ENCODE data around the gene MAGI1. TPM values are rescaled to one million over a fixed set of nuclear protein-coding genes. Genes with fewer than 3 reads are reported as not detected.
"Not testable (repeated sequence)": the region's sequence is repeated elsewhere in the genome, so short reads cannot be mapped to it uniquely, and the experiment has no call there.

The MAGI1 gene
- total and polyA plus RNA-seq, 7 donors, result 10.2 to 54.0 (median 29.8) TPM

DNA sequence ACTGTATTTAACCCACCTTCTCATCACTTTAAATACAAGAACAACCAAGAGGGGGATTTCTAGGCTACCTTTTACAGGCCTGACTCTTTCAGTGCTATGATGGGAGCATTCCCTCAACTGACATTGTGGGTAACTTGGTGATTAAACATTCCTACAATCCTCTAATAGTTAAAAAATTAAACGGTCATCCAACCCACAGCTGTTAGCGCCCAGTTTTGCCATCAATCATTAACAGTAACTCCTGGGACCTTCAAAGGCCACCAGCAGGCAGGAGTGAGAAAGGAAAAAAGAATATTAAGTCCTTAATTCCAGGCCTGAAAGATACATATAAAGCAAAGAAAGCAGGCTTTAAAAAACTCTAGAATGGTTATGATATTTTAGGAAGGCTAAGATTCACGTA lies 512.1 kb downstream of the MAGI1 start:
- WGBS, 2 donors, result 83 to 85% methylated on average over 3 of the region's 3 CpGs
- H3K9me3 ChIP-seq, result no peaks in the 10 kb centered on the region
- H3K4me1 ChIP-seq, result peaks cover 0 to 30% (median 17%) of the 10 kb centered on the region in 4 donors
- no peaks in the 10 kb centered on the region for H3K36me3 ChIP-seq
- no peak overlapping the region for H3K27ac ChIP-seq
- intact Hi-C loops (cut with DNase I), result no loop called here
- TF ChIP-seq POLR2A (IDR thresholded peaks at IDR 0.05), result no peak
- TF ChIP-seq POLR2AphosphoS5 (IDR thresholded peaks at IDR 0.05), result no peak
- no peak for TF ChIP-seq EP300 (IDR thresholded peaks at IDR 0.05)
- TF ChIP-seq, protein P1, sequence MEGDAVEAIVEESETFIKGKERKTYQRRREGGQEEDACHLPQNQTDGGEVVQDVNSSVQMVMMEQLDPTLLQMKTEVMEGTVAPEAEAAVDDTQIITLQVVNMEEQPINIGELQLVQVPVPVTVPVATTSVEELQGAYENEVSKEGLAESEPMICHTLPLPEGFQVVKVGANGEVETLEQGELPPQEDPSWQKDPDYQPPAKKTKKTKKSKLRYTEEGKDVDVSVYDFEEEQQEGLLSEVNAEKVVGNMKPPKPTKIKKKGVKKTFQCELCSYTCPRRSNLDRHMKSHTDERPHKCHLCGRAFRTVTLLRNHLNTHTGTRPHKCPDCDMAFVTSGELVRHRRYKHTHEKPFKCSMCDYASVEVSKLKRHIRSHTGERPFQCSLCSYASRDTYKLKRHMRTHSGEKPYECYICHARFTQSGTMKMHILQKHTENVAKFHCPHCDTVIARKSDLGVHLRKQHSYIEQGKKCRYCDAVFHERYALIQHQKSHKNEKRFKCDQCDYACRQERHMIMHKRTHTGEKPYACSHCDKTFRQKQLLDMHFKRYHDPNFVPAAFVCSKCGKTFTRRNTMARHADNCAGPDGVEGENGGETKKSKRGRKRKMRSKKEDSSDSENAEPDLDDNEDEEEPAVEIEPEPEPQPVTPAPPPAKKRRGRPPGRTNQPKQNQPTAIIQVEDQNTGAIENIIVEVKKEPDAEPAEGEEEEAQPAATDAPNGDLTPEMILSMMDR (IDR thresholded peaks at IDR 0.05), result no peak
- no peak for DNase-seq
- no peak overlapping the region for H3K4me3 ChIP-seq
- H3K27me3 ChIP-seq, result no peaks in the 10 kb centered on the region

DNA sequence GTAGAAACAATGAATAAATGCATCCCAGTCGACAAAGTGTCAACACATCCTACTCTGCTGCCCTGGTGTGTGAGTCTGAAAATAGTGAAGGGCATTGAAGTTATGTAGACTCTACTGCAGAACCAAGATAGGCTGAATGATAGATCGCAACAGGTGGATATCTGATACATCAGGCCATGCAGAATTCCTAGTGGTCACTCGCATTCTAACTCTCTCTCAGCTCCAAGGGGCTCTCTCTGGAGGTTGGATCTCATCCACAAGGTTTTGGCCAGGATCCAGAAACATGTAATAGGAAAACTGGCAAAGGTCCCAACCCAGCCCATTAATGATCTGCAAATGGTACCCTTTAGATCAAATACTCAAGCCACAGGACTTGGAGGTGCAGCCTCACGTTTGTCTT lies 514.1 kb downstream of the MAGI1 start:
- intact Hi-C loops (cut with DNase I), result no loop called here
- H3K4me1 ChIP-seq, result peaks cover 0 to 43% (median 20%) of the 10 kb centered on the region in 4 donors
- WGBS, 2 donors, result 82 to 89% methylated on average over 4 of the region's 4 CpGs
- no peaks in the 10 kb centered on the region for H3K27me3 ChIP-seq
- H3K4me3 ChIP-seq, result no peak overlapping the region
- no peak for TF ChIP-seq POLR2AphosphoS5 (IDR thresholded peaks at IDR 0.05)
- no peak for TF ChIP-seq POLR2A (IDR thresholded peaks at IDR 0.05)
- TF ChIP-seq, protein P1 (IDR thresholded peaks at IDR 0.05), result no peak
- no peak for TF ChIP-seq EP300 (IDR thresholded peaks at IDR 0.05)
- no peak overlapping the region for H3K27ac ChIP-seq
- H3K9me3 ChIP-seq, result no peaks in the 10 kb centered on the region
- H3K36me3 ChIP-seq, result no peaks in the 10 kb centered on the region
- no peak for DNase-seq

DNA sequence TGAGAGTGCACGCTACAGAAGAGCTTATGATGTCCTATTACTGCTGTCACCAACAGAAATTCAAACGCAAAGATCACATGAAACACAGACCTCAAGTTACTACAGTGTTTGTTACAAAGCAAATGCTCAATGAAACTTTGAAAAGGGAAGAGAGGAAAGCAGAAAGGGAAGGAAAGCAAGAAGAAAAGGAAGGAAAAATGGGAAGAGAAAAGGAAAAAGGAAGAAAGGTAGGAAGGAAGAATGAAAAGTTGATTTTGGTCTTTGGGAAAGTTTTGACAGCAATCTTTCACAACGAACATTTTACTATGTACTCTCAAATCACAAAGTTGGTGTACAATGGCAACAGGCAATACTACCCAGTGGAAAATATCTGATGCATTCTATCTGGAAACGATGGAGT lies 514.8 kb downstream of the MAGI1 start:
- DNase-seq, result no peak
- intact Hi-C loops (cut with DNase I), result no loop called here

DNA sequence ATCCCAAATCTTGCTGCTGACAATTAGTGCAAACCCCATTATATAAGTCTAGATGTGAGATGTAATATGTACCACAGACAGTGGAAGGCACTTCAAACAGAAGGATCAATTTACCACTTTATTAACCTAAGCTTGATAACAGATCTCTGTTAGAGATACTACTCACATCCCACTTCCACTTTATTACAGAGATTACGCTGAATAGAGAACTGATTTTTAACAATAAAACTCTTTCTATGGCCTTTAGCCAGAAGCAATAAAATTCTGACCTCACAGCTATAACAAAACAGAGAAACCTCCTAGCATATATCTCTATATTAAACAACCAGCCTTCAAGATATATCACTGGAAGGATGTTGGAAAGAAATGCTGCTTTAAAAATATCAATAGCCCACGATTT lies 517.7 kb downstream of the MAGI1 start:
- Histone ChIP-seq H3K36me3 (no peaks in the 10 kb centered on the region), H3K4me3 (no peak overlapping the region), H3K9me3 (no peaks in the 10 kb centered on the region), H3K27me3 (no peaks in the 10 kb centered on the region), H3K4me1 (peaks cover 0 to 43% (median 18%) of the 10 kb centered on the region in 4 donors), H3K27ac (no peak overlapping the region)
- WGBS, 2 donors, result 12 to 54% methylated on average over 2 of the region's 2 CpGs
- no peak for DNase-seq
- no peak for TF ChIP-seq POLR2A (IDR thresholded peaks at IDR 0.05)
- no peak for TF ChIP-seq POLR2AphosphoS5 (IDR thresholded peaks at IDR 0.05)
- TF ChIP-seq EP300 (IDR thresholded peaks at IDR 0.05), result no peak
- TF ChIP-seq, protein P1 (IDR thresholded peaks at IDR 0.05), result no peak
- intact Hi-C loops (cut with DNase I), result no loop called here

More for the DNA sequence above, 514.8 kb downstream of the MAGI1 start:
- Histone ChIP-seq H3K4me1 (peaks cover 0 to 43% (median 18%) of the 10 kb centered on the region in 4 donors), H3K36me3 (no peaks in the 10 kb centered on the region), H3K27me3 (no peaks in the 10 kb centered on the region), H3K4me3 (no peak overlapping the region), H3K9me3 (no peaks in the 10 kb centered on the region), H3K27ac (no peak overlapping the region)
- 84 to 88% methylated on average over 4 of the region's 4 CpGs for WGBS, 2 donors
- TF ChIP-seq POLR2AphosphoS5 (IDR thresholded peaks at IDR 0.05), result no peak
- no peak for TF ChIP-seq EP300 (IDR thresholded peaks at IDR 0.05)
- TF ChIP-seq POLR2A (IDR thresholded peaks at IDR 0.05), result no peak
- TF ChIP-seq, protein P1 (IDR thresholded peaks at IDR 0.05), result no peak

DNA sequence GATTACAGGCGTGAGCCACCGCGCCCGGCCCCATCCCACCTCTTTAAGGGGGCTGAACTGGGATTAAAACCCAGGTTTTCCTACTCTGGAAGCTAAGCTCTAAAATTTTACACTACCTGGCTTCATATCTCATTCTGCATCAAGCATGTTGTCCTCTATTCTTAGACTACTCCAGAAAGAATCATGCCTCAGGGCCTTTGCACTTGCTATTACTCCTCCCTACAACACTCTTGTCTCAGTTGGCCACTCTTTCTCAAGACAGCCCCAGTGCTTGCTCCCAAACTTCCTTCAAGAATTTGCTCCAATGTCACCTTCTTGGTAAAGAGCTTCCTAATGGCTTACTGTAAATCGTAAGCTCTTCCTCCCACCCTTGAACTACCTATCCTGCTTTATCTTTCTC lies 521.7 kb downstream of the MAGI1 start:
- no peaks in the 10 kb centered on the region for H3K36me3 ChIP-seq
- no peaks in the 10 kb centered on the region for H3K9me3 ChIP-seq
- intact Hi-C loops (cut with DNase I), result no loop called here
- H3K4me3 ChIP-seq, result no peak overlapping the region
- 97 to 98% methylated on average over 5 of the region's 5 CpGs for WGBS, 2 donors
- no peak for TF ChIP-seq POLR2A (IDR thresholded peaks at IDR 0.05)
- TF ChIP-seq, protein P1 (IDR thresholded peaks at IDR 0.05), result no peak
- TF ChIP-seq POLR2AphosphoS5 (IDR thresholded peaks at IDR 0.05), result no peak
- no peak for TF ChIP-seq EP300 (IDR thresholded peaks at IDR 0.05)
- DNase-seq, result no peak
- H3K27me3 ChIP-seq, result no peaks in the 10 kb centered on the region
- H3K4me1 ChIP-seq, result peaks cover 0 to 15% (median 6%) of the 10 kb centered on the region in 4 donors
- no peak overlapping the region for H3K27ac ChIP-seq

DNA sequence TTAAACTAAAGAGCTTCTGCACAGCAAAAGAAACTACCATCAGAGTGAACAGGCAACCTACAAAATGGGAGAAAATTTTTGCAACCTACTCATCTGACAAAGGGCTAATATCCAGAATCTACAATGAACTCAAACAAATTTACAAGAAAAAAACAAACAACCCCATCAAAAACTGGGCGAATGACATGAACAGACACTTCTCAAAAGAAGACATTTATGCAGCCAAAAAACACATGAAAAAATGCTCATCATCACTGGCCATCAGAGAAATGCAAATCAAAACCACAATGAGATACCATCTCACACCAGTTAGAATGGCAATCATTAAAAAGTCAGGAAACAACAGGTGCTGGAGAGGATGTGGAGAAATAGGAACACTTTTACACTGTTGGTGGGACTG lies 524.4 kb downstream of the MAGI1 start:
- H3K9me3 ChIP-seq; intact Hi-C loops (cut with DNase I); DNase-seq; H3K27ac ChIP-seq; H3K36me3 ChIP-seq; H3K4me3 ChIP-seq; H3K27me3 ChIP-seq; H3K4me1 ChIP-seq: not testable (repeated sequence)
- 89 to 100% methylated on average over 1 of the region's 1 CpG for WGBS, 2 donors

DNA sequence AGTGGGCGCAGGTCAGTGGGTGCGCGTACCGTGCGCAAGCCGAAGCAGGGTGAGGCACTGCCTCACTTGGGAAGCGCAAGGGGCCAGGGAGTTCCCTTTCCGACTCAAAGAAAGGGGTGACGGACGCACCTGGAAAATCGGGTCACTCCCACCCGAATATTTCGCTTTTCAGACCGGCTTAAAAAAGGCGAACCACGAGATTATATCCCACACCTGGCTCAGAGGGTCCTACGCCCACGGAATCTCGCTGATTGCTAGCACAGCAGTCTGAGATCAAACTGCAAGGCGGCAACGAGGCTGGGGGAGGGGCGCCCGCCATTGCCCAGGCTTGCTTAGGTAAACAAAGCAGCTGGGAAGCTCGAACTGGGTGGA lies 529.3 kb downstream of the MAGI1 start:
- DNase-seq; intact Hi-C loops (cut with DNase I); H3K4me3 ChIP-seq; H3K9me3 ChIP-seq; H3K27me3 ChIP-seq; H3K27ac ChIP-seq; H3K4me1 ChIP-seq; H3K36me3 ChIP-seq: not testable (repeated sequence)
- WGBS, 2 donors, result 68 to 84% methylated on average over 19 of the region's 24 CpGs
